ENCODE results near the gene VPS51. TPM values are rescaled to one million over a fixed set of nuclear protein-coding genes. Genes with fewer than 3 reads are reported as not detected.

VPS51 gene
- total and polyA plus RNA-seq, 2 of the 4 experiments (the other 2 are of a cell fraction): 56.3 to 113 TPM

DNA sequence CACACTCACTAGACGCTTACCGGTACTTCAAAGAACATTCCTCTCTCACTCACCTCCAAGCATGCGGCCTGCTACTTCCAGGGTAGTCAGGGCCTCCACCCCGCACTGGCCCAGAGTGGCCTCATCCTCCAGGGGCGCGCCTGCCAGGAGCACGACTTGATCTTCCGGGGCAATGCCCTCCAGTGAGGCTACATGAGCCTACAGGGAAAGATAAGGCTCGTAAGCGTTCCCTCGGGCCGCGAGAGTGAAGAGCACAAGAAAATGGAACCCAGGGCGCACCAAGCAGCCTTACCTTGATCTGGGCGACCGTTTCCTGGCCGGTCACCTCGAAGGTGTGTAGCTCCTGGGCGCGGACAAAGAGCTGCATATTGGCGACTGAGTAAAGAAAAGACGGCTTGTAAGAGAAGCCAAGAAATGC is 25.4 kb downstream of the VPS51 start:
- peak overlapping the region; percentile 90 for H3K14ac ChIP-seq (replicated peaks; ENCODE audit: low read depth, low read length)
- no peaks in the 10 kb centered on the region for H4K20me1 ChIP-seq (ENCODE audit: insufficient read depth, low read length)
- peak overlapping the region; percentile 81 for H2BK5ac ChIP-seq (ENCODE audit: low read depth, low read length, poor library complexity, severe bottlenecking)
- DNase-seq (no peak), ATAC-seq (ENCODE audit: low read depth) (no peak)
- no TSS peak for BruUV-seq (replicated peaks)
- in situ Hi-C loops (cut with MboI; ENCODE audit: low sequenced_read_pairs) (no loop called here), intact Hi-C loops (cut with micrococcal nuclease) (loop anchor here (5.0 kb wide), 1 partner anchor 61 kb away; the partner anchor contains the start of gene CAPN1), dilution Hi-C loops (cut with HindIII; ENCODE audit: low sequenced_read_pairs, unreplicated experiment) (no loop called here)
- ChIA-PET POLR2A (ENCODE audit: unreplicated experiment) (interaction anchor here (0.5 to 0.8 kb wide), 2 partner anchors 10 to 259 kb away, joined by 3 read pairs; no protein-coding TSS in a partner anchor), CTCF (interaction anchor here (0.6 kb wide), 1 partner anchor 57 kb away, joined by 5 read pairs; no protein-coding TSS in a partner anchor)
- WGBS, 2 experiments (ENCODE audit: extremely low coverage in 2 of 2, insufficient read length in 1 of 2): 0% methylated on average over 17 of the region's 22 CpGs; no CpG with 5 or more reads in 1 of the 2 experiments
- 0 out of 2 replicates have a peak, but pooled peaks cover 4% of the 10 kb centered on the region for H3K9me1 ChIP-seq (ENCODE audit: insufficient read depth, low read length)
- H3K4me3 ChIP-seq (ENCODE audit: insufficient read depth, low read depth, low read length): peak overlapping the region; percentile 74
- peak overlapping the region; percentile 81 for H3K23ac ChIP-seq (ENCODE audit: low read depth, low read length)
- H3K56ac ChIP-seq (ENCODE audit: extremely low read depth, insufficient read depth, low read length): peak overlapping the region; percentile 43; the same call in 1 of the 2 replicates
- H2BK120ac ChIP-seq (ENCODE audit: low read depth, low read length): no peak overlapping the region
- H4K8ac ChIP-seq (ENCODE audit: low read depth in 2 of 2, low read length in 2 of 2): peak overlapping the region; percentile 70 to 91
- no peak overlapping the region for H2BK15ac ChIP-seq (ENCODE audit: low read depth, low read length)
- H3K4me2 ChIP-seq (ENCODE audit: low read depth, low read length): peak overlapping the region; percentile 97
- TF ChIP-seq FOS (IDR thresholded peaks at IDR 0.05; ENCODE audit: low read depth, low read length) (no peak), CHD1 (IDR thresholded peaks at IDR 0.05; ENCODE audit: low read depth, low read length) (no peak), BHLHE40 (IDR thresholded peaks at IDR 0.05; ENCODE audit: low read depth, low read length) (no peak), SMC3 (IDR thresholded peaks at IDR 0.05; ENCODE audit: low read depth, low read length) (no peak), RCOR1 (IDR thresholded peaks at IDR 0.05; ENCODE audit: insufficient replicate concordance, low read length) (no peak), CTCF (conservative IDR thresholded peaks at IDR 0.05; ENCODE audit: low read depth, low read length) (no peak), POLR2A (IDR thresholded peaks at IDR 0.05; ENCODE audit: low read depth, low read length) (no peak), RAD21 (IDR thresholded peaks at IDR 0.05; ENCODE audit: low read length) (no peak), MAFK (IDR thresholded peaks at IDR 0.05; ENCODE audit: low read depth, low read length) (no peak), USF2 (IDR thresholded peaks at IDR 0.05; ENCODE audit: low read depth, low read length) (no peak), MXI1 (IDR thresholded peaks at IDR 0.05; ENCODE audit: borderline replicate concordance, low read depth, low read length) (no peak), RFX5 (IDR thresholded peaks at IDR 0.05; ENCODE audit: low read depth, low read length) (no peak), MAZ (IDR thresholded peaks at IDR 0.05; ENCODE audit: borderline replicate concordance, low read depth, low read length) (no peak), NFE2L2 (IDR thresholded peaks at IDR 0.05; ENCODE audit: low read depth, low read length) (no peak), CEBPB (IDR thresholded peaks at IDR 0.05; ENCODE audit: low read depth, low read length) (no peak)
- TF ChIP-seq, protein P1, sequence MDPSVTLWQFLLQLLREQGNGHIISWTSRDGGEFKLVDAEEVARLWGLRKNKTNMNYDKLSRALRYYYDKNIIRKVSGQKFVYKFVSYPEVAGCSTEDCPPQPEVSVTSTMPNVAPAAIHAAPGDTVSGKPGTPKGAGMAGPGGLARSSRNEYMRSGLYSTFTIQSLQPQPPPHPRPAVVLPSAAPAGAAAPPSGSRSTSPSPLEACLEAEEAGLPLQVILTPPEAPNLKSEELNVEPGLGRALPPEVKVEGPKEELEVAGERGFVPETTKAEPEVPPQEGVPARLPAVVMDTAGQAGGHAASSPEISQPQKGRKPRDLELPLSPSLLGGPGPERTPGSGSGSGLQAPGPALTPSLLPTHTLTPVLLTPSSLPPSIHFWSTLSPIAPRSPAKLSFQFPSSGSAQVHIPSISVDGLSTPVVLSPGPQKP (IDR thresholded peaks at IDR 0.05; ENCODE audit: borderline replicate concordance, low read depth, low read length): no peak
- H4K91ac ChIP-seq (ENCODE audit: insufficient read depth, low read depth, low read length): peak overlapping the region; percentile 83
- H3K27me3 ChIP-seq (ENCODE audit: control insufficient read depth, insufficient read depth, low read length): no peaks in the 10 kb centered on the region
- no peak overlapping the region for H3K18ac ChIP-seq (ENCODE audit: low read depth, low read length)
- no peaks in the 10 kb centered on the region for H3K9me3 ChIP-seq (ENCODE audit: control insufficient read depth, insufficient read depth, low read length)
- peak overlapping the region; percentile 100 for H2AK9ac ChIP-seq (replicated peaks; ENCODE audit: low read depth, low read length, poor library complexity)
- H3K4me1 ChIP-seq (ENCODE audit: control insufficient read depth, insufficient read depth, low read length): peaks cover 4% of the 10 kb centered on the region
- peak overlapping the region; percentile 79 for H3K27ac ChIP-seq (ENCODE audit: insufficient read depth, low read length)
- peak overlapping the region; percentile 87 for H3K9ac ChIP-seq (ENCODE audit: low read depth, low read length)
- peaks cover 27 to 66% of the 10 kb centered on the region in 2 experiments for H3K79me1 ChIP-seq (ENCODE audit: low read depth in 1 of 2, low read length in 2 of 2)
- H4K5ac ChIP-seq (ENCODE audit: low read depth, low read length): peak overlapping the region; percentile 56
- H2AFZ ChIP-seq (replicated peaks; ENCODE audit: low read length, poor library complexity): peak overlapping the region; percentile 99
- H2AK5ac ChIP-seq (ENCODE audit: low read depth, low read length): peak overlapping the region; percentile 91
- H3K36me3 ChIP-seq (ENCODE audit: control insufficient read depth, insufficient read depth, low read length): peaks cover 36% of the 10 kb centered on the region
- H2BK20ac ChIP-seq (ENCODE audit: low read depth, low read length): no peak overlapping the region
- H3K4ac ChIP-seq (ENCODE audit: low read depth, low read length): peak overlapping the region; percentile 88

All from IMR-90 (cell line).